GM23338 (cell line): Measurements from ENCODE around the gene CARNS1. TPM values are rescaled to one million over a fixed set of nuclear protein-coding genes. Genes with fewer than 3 reads are reported as not detected.

Experiments
- ATAC-seq: fragments of 200-7000 bp; cut with Tn5 transposase; 3 replicates; pipeline ENCODE4 v1.9.1; 2020
- DNase-seq: peaks from one replicate; pipeline ENCODE4 v3.0.0-alpha.2; 2015; ENCODE audit warnings: low spot score
- H2AFZ ChIP-seq: fragments of 200-600 bp; sonication (generic); 2 replicates; pipeline ENCODE4 v1.8.0; 2016; ENCODE audit warnings: antibody characterized with exemption, mild to moderate bottlenecking, moderate library complexity
- H3F3A ChIP-seq: fragments of 200-600 bp; sonication (generic); replicated peaks from 2 replicates; pipeline ENCODE4 v1.8.0; 2017; ENCODE audit warnings: antibody characterized with exemption, mixed run types, low read depth
- H3K27ac ChIP-seq: fragments of 200-600 bp; sonication (generic); 2 replicates; pipeline ENCODE4 v1.6.1; 2016; ENCODE audit warnings: low read depth
- H3K27me3 ChIP-seq: fragments of 200-600 bp; sonication (generic); 2 replicates; pipeline ENCODE4 v1.8.0; 2016; ENCODE audit warnings: mild to moderate bottlenecking, mixed run types, moderate library complexity; ENCODE audit not compliant: insufficient read depth
- H3K36me3 ChIP-seq: fragments of 200-600 bp; sonication (generic); 2 replicates; pipeline ENCODE4 v1.8.0; 2016; ENCODE audit warnings: mild to moderate bottlenecking; ENCODE audit not compliant: insufficient read depth
- H3K4me1 ChIP-seq: fragments of 200-600 bp; sonication (generic); 2 replicates; pipeline ENCODE4 v1.8.0; 2016; ENCODE audit warnings: mild to moderate bottlenecking, moderate library complexity; ENCODE audit not compliant: insufficient read depth
- H3K4me2 ChIP-seq: fragments of 200-600 bp; sonication (generic); 2 replicates; pipeline ENCODE4 v1.7.1; 2017; ENCODE audit warnings: mixed run types
- H3K4me3 ChIP-seq: fragments of 200-600 bp; sonication (generic); 2 replicates; pipeline ENCODE4 v1.6.1; 2016; ENCODE audit warnings: mixed run types
- H3K79me2 ChIP-seq: fragments of 200-600 bp; sonication (generic); replicated peaks from 2 replicates; pipeline ENCODE4 v1.8.0; 2017; ENCODE audit warnings: mild to moderate bottlenecking; ENCODE audit not compliant: insufficient read depth
- H3K9me2 ChIP-seq: fragments of 200-600 bp; sonication (generic); 2 replicates; pipeline ENCODE4 v1.8.0; 2017; ENCODE audit not compliant: insufficient read depth
- H4K20me1 ChIP-seq: fragments of 200-600 bp; sonication (generic); replicated peaks from 2 replicates; pipeline ENCODE4 v1.8.0; 2017; ENCODE audit warnings: mild to moderate bottlenecking; ENCODE audit not compliant: insufficient read depth
- H3K27ac Mint-ChIP-seq: 2 replicates; pipeline ENCODE4 v1.8.0; 2020; ENCODE audit warnings: inconsistent platforms, mild to moderate bottlenecking, moderate library complexity, mixed read lengths
- H3K27me3 Mint-ChIP-seq: 3 replicates; pipeline ENCODE4 v1.8.0; 2022; ENCODE audit warnings: low read depth, mild to moderate bottlenecking, moderate library complexity, mixed read lengths, inconsistent platforms; ENCODE audit not compliant: insufficient read depth, poor library complexity
- H3K36me3 Mint-ChIP-seq: 3 replicates; pipeline ENCODE4 v1.8.0; 2021; ENCODE audit warnings: low read depth, mild to moderate bottlenecking, inconsistent platforms, moderate library complexity, mixed read lengths
- H3K4me1 Mint-ChIP-seq: 3 replicates; pipeline ENCODE4 v1.8.0; 2020; ENCODE audit warnings: mild to moderate bottlenecking, inconsistent platforms, mixed read lengths
- H3K4me3 Mint-ChIP-seq: 3 replicates; pipeline ENCODE4 v1.8.0; 2021; ENCODE audit warnings: moderate library complexity, mild to moderate bottlenecking, inconsistent platforms, mixed read lengths
- H3K9me3 Mint-ChIP-seq: 3 replicates; pipeline ENCODE4 v1.8.0; 2020; ENCODE audit warnings: moderate library complexity, mild to moderate bottlenecking, inconsistent platforms, mixed read lengths
- CTCF ChIP-seq, 2 experiments: fragments of 200-600 bp in 1 of 2; sonication (generic) in 1 of 2; conservative IDR thresholded peaks; 2 replicates each; pipeline versions ENCODE4 v1.5.1 to v1.6.1; 2016 to 2017; ENCODE audit warnings: antibody characterized with exemption in 2 of 2, low read depth in 2 of 2, mild to moderate bottlenecking in 2 of 2, moderate library complexity in 1 of 2
- ETS1 ChIP-seq: IDR thresholded peaks from 2 replicates; pipeline ENCODE4 v1.6.1; 2016; ENCODE audit warnings: antibody characterized with exemption
- POLR2AphosphoS5 ChIP-seq: IDR thresholded peaks from 2 replicates; pipeline ENCODE4 v1.6.1; 2016; ENCODE audit warnings: antibody characterized with exemption, low read depth
- REST ChIP-seq: IDR thresholded peaks from one replicate; pipeline ENCODE4 v1.6.1; 2018; ENCODE audit warnings: antibody characterized with exemption; ENCODE audit not compliant: unreplicated experiment
- ZNF331 ChIP-seq: fragments of 250-450 bp; sonication (Bioruptor Pico); IDR thresholded peaks from 2 replicates; pipeline ENCODE4 v1.5.0; 2020; ENCODE audit warnings: low read depth, mild to moderate bottlenecking, moderate library complexity
- polyA plus RNA-seq: library from polyadenylated mRNA; unstranded; fragments of >200 nt; fragmentation: Nextera tagmentation; extraction: Ambion mirVana; gene quantifications from 2 replicates; pipeline ENCODE4 v1.2.1, GENCODE V29; 2016
- total RNA-seq: library from RNA; depleted of rRNA; stranded (reverse); fragments of >200 nt; shearing (Covaris generic); gene quantifications from 2 replicates; pipeline ENCODE4 v1.2.3, GENCODE V29; 2014

CARNS1 gene
- total and polyA plus RNA-seq, 2 experiments from 2014 or later, result 0.52 to 0.76 TPM

- H3K27ac Mint-ChIP-seq, result peak overlapping the region; percentile 83
- H3F3A ChIP-seq, result no peaks in the 10 kb centered on the region
- H3K27ac ChIP-seq, result peak overlapping the region; percentile 84; the same call in 1 of the 2 replicates
- TF ChIP-seq CTCF (conservative IDR thresholded peaks at IDR 0.05; ENCODE audit: low read depth in 2 of 2), result no peak
- TF ChIP-seq POLR2AphosphoS5, result peak; percentile 93
- no peak for TF ChIP-seq ZNF331 (CRISPR knock-in tag)
- H3K36me3 ChIP-seq, result no peaks in the 10 kb centered on the region
- H3K36me3 Mint-ChIP-seq, result no peaks in the 10 kb centered on the region; the same call in 2 of the 3 replicates
- no peaks in the 10 kb centered on the region for H3K27me3 ChIP-seq
- no peaks in the 10 kb centered on the region for H3K9me2 ChIP-seq
- H4K20me1 ChIP-seq, result no peaks in the 10 kb centered on the region
- H3K4me2 ChIP-seq, result peak overlapping the region; percentile 94
- ATAC-seq (peak; percentile 70), DNase-seq (peak; percentile 93)
- no peaks in the 10 kb centered on the region for H3K9me3 Mint-ChIP-seq
- peak overlapping the region; percentile 85 for H3K4me3 Mint-ChIP-seq
- H3K27me3 Mint-ChIP-seq, result peaks cover 17% of the 10 kb centered on the region
- peak overlapping the region; percentile 93 for H3K4me3 ChIP-seq
- peaks cover 15% of the 10 kb centered on the region; the same call in 2 of the 3 replicates for H3K4me1 Mint-ChIP-seq
- H3K4me1 ChIP-seq, result peaks cover 13% of the 10 kb centered on the region; the same call in 1 of the 2 replicates
- peak overlapping the region; percentile 84 for H2AFZ ChIP-seq
- peaks cover 9% of the 10 kb centered on the region; the same call in 1 of the 2 replicates for H3K79me2 ChIP-seq
Observed at GRCh38 chr11:67464411-67465188, 49.1 kb downstream of the CARNS1 start.

- peaks cover 15% of the 10 kb centered on the region; the same call in 2 of the 3 replicates for H3K4me1 Mint-ChIP-seq
- H3F3A ChIP-seq, result no peaks in the 10 kb centered on the region
- H3K27ac ChIP-seq, result peak overlapping the region; percentile 84; the same call in 1 of the 2 replicates
- H3K36me3 ChIP-seq, result no peaks in the 10 kb centered on the region
- no peaks in the 10 kb centered on the region for H3K9me2 ChIP-seq
- H2AFZ ChIP-seq, result no peak overlapping the region
- peak overlapping the region; percentile 93 for H3K4me3 ChIP-seq
- peak overlapping the region; percentile 92 for H3K27ac Mint-ChIP-seq
- H4K20me1 ChIP-seq, result no peaks in the 10 kb centered on the region
- peak; percentile 3; the same call in 2 of the 3 replicates for ATAC-seq
- no peaks in the 10 kb centered on the region for H3K9me3 Mint-ChIP-seq
- peak overlapping the region; percentile 94 for H3K4me2 ChIP-seq
- H3K4me3 Mint-ChIP-seq, result peak overlapping the region; percentile 85
- H3K27me3 ChIP-seq, result no peaks in the 10 kb centered on the region
- peaks cover 18% of the 10 kb centered on the region for H3K27me3 Mint-ChIP-seq
- peak; percentile 32 for DNase-seq
- no peaks in the 10 kb centered on the region; the same call in 2 of the 3 replicates for H3K36me3 Mint-ChIP-seq
- H3K79me2 ChIP-seq, result peaks cover 9% of the 10 kb centered on the region; the same call in 1 of the 2 replicates
- H3K4me1 ChIP-seq, result peaks cover 13% of the 10 kb centered on the region; the same call in 1 of the 2 replicates
- TF ChIP-seq ZNF331 (CRISPR knock-in tag), result no peak
- no peak for TF ChIP-seq CTCF (conservative IDR thresholded peaks at IDR 0.05; ENCODE audit: low read depth in 2 of 2)
- no peak for TF ChIP-seq POLR2AphosphoS5
- no peak for TF ChIP-seq REST
- no peak for TF ChIP-seq ETS1
Observed at GRCh38 chr11:67465189-67465510, 49.7 kb downstream of the CARNS1 start.
